ENCODE data around the gene IL17RE. TPM values are rescaled to one million over a fixed set of nuclear protein-coding genes. Genes with fewer than 3 reads are reported as not detected.

Gene IL17RE
- total RNA-seq, 1 experiment from 2014 or later, result 5.0 TPM

DNA sequence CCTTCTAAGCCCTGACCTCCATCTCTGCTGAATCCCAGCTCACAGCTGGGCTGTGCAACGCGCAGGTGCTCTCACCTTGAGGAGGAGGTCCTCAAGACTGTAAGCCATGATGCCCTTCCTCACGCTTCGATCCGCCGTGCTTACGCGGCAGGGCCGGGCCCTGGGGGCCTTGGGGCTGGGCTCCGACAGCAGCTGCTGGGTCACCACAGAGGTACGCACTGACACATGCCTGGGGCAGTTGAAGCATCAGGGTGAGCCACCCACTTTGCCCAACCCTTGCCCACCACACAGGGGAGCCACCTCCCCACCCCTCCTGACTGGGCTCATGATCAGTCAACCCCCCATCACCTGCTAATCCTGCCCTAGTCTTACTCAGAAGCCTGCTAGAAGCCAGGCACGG, 25.7 kb upstream of the IL17RE start:
- no TSS peak for BruUV-seq (replicated peaks)
- ChIA-PET CTCF (no interaction called here), POLR2A (interaction anchor here (0.8 kb wide), 1 partner anchor 9 kb away, joined by 4 read pairs; no protein-coding TSS in a partner anchor)

GRCh38 chr3:9878700-9879099, 23.9 kb upstream of the IL17RE start:
- H3K4me3 Mint-ChIP-seq (ENCODE audit: unreplicated experiment), result no peak overlapping the region
- ChIA-PET POLR2A (interaction anchor here (0.9 to 1.5 kb wide), 4 partner anchors 13 to 32 kb away, joined by 3 to 7 read pairs (median 4); no protein-coding TSS in a partner anchor), CTCF (no interaction called here)
- DNase-seq (ENCODE audit: unreplicated experiment), result no peak
- peaks cover 5% of the 10 kb centered on the region for H3K4me1 Mint-ChIP-seq (ENCODE audit: insufficient read depth, unreplicated experiment)
- TF ChIP-seq, protein P1, sequence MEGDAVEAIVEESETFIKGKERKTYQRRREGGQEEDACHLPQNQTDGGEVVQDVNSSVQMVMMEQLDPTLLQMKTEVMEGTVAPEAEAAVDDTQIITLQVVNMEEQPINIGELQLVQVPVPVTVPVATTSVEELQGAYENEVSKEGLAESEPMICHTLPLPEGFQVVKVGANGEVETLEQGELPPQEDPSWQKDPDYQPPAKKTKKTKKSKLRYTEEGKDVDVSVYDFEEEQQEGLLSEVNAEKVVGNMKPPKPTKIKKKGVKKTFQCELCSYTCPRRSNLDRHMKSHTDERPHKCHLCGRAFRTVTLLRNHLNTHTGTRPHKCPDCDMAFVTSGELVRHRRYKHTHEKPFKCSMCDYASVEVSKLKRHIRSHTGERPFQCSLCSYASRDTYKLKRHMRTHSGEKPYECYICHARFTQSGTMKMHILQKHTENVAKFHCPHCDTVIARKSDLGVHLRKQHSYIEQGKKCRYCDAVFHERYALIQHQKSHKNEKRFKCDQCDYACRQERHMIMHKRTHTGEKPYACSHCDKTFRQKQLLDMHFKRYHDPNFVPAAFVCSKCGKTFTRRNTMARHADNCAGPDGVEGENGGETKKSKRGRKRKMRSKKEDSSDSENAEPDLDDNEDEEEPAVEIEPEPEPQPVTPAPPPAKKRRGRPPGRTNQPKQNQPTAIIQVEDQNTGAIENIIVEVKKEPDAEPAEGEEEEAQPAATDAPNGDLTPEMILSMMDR (IDR thresholded peaks at IDR 0.05; ENCODE audit: unreplicated experiment), result no peak
- no peaks in the 10 kb centered on the region for H3K9me3 Mint-ChIP-seq (ENCODE audit: unreplicated experiment)
- H3K27ac Mint-ChIP-seq (ENCODE audit: low read depth, unreplicated experiment), result peak overlapping the region; percentile 27
- no peaks in the 10 kb centered on the region for H3K27me3 Mint-ChIP-seq (ENCODE audit: insufficient read depth, unreplicated experiment)
- H3K36me3 Mint-ChIP-seq (ENCODE audit: insufficient read depth, unreplicated experiment), result no peaks in the 10 kb centered on the region
- intact Hi-C loops (cut with micrococcal nuclease), result no loop called here
- BruUV-seq (replicated peaks), result no TSS peak

More for the DNA sequence above, 25.7 kb upstream of the IL17RE start:
- H3K9me3 Mint-ChIP-seq (ENCODE audit: unreplicated experiment), result no peaks in the 10 kb centered on the region
- H3K4me1 Mint-ChIP-seq (ENCODE audit: insufficient read depth, unreplicated experiment), result peaks cover 5% of the 10 kb centered on the region
- no peaks in the 10 kb centered on the region for H3K36me3 Mint-ChIP-seq (ENCODE audit: insufficient read depth, unreplicated experiment)
- no peak for DNase-seq (ENCODE audit: unreplicated experiment)
- intact Hi-C loops (cut with micrococcal nuclease), result no loop called here
- TF ChIP-seq, protein P1 (IDR thresholded peaks at IDR 0.05; ENCODE audit: unreplicated experiment), result no peak
- no peaks in the 10 kb centered on the region for H3K27me3 Mint-ChIP-seq (ENCODE audit: insufficient read depth, unreplicated experiment)
- no peak overlapping the region for H3K4me3 Mint-ChIP-seq (ENCODE audit: unreplicated experiment)
- no peak overlapping the region for H3K27ac Mint-ChIP-seq (ENCODE audit: low read depth, unreplicated experiment)

GRCh38 chr3:9879830-9880549, 22.7 kb upstream of the IL17RE start, which contains the start of gene CIDEC:
CIDEC (minus strand) TSS chr3:9880253; CDS start chr3:9878486, 1,767 bp downstream.
- intact Hi-C loops (cut with micrococcal nuclease), result no loop called here
- Mint-ChIP-seq H3K4me3 (ENCODE audit: unreplicated experiment) (no peak within 1 kb of the TSS), H3K27me3 (ENCODE audit: insufficient read depth, unreplicated experiment) (no peaks in the 10 kb centered on the region), H3K9me3 (ENCODE audit: unreplicated experiment) (no peaks in the 10 kb centered on the region), H3K4me1 (ENCODE audit: insufficient read depth, unreplicated experiment) (peaks cover 17% of the 10 kb centered on the region), H3K27ac (ENCODE audit: low read depth, unreplicated experiment) (peak within 1 kb of the TSS; percentile 27), H3K36me3 (ENCODE audit: insufficient read depth, unreplicated experiment) (no peaks in the 10 kb centered on the region)
- ChIA-PET POLR2A (interaction anchor here (0.6 to 1.5 kb wide), 6 partner anchors 9 to 104 kb away, joined by 3 to 7 read pairs (median 3); no protein-coding TSS in a partner anchor), CTCF (no interaction called here)
- BruUV-seq (replicated peaks), result no TSS peak
- TF ChIP-seq, protein P1 (IDR thresholded peaks at IDR 0.05; ENCODE audit: unreplicated experiment), result no peak
- DNase-seq (ENCODE audit: unreplicated experiment), result no peak

GRCh38 chr3:9881441-9881840, 21.2 kb upstream of the IL17RE start:
- POLR2A ChIA-PET, result interaction anchor here (0.5 to 1.6 kb wide), 4 partner anchors 10 to 132 kb away, joined by 3 read pairs; partner anchors contain the start of gene OGG1
- intact Hi-C loops (cut with micrococcal nuclease), result no loop called here
- CTCF ChIA-PET, result interaction anchor here (0.7 kb wide), 1 partner anchor 816 kb away, joined by 3 read pairs; no protein-coding TSS in a partner anchor

More at GRCh38 chr3:9881441-9881840, 21.2 kb upstream of the IL17RE start:
- no peaks in the 10 kb centered on the region for H3K27me3 Mint-ChIP-seq (ENCODE audit: insufficient read depth, unreplicated experiment)
- H3K27ac Mint-ChIP-seq (ENCODE audit: low read depth, unreplicated experiment), result peak overlapping the region; percentile 57
- H3K4me1 Mint-ChIP-seq (ENCODE audit: insufficient read depth, unreplicated experiment), result peaks cover 12% of the 10 kb centered on the region
- BruUV-seq (replicated peaks), result no TSS peak
- TF ChIP-seq, protein P1 (IDR thresholded peaks at IDR 0.05; ENCODE audit: unreplicated experiment), result no peak
- H3K9me3 Mint-ChIP-seq (ENCODE audit: unreplicated experiment), result no peaks in the 10 kb centered on the region
- DNase-seq (ENCODE audit: unreplicated experiment), result no peak
- H3K4me3 Mint-ChIP-seq (ENCODE audit: unreplicated experiment), result no peak overlapping the region
- H3K36me3 Mint-ChIP-seq (ENCODE audit: insufficient read depth, unreplicated experiment), result peaks cover 1% of the 10 kb centered on the region

Data from MCF 10A (cell line).